GM21390 (cell line): Measurements from ENCODE around the gene ENOX1.
A peak's percentile ranks its signal among the peaks of the same experiment; 100 is the strongest.
"Not testable (repeated sequence)": the region's sequence is repeated elsewhere in the genome, so short reads cannot be mapped to it uniquely, and the experiment has no call there.

Experiments used
- ATAC-seq: cut with Tn5 transposase; IDR thresholded peaks from one replicate; pipeline ENCODE4 v1.9.1; 2021; ENCODE audit not compliant: unreplicated experiment

The ENOX1 gene

DNA sequence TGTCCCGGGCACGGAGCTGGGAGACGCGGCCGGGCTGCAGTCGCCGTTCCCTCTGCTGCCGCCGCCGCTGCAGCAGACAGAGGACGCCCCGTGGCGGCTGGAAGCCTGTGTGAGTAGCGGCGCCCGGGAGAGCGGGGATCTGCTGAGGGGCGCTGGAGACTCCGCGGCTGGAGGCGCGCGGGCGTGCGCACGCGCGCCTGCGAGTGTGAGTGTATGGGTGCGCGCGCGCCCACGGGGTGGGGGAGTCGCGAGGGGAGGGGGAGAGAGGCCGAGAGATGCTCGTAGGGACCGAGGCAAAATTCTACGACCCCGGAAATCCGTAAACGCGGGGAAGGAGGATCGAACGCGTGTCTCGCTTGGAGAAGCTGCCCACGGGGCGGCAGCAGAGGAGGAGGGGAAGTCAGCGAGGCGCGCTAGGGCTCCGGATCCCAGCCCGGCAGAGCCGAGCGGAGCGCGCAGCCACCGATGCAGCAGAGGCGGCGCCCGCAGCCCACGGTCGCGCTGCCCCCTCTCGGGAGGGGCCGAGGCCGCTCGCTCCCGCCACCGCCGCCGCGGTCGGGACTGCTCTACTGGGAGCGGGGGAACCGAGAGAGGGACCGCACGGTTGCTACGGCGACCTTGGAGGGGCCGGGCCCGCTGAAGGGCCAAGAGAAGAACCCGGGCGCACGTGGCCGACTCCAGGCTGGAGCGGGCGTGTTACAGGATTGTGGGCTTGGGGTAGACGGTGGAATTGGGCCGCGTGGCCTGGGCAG, at the start of gene ENOX1:
Gene ENOX1 (minus strand): TSS at position 207 of the 752 bp plus-strand sequence.
- peak; percentile 54 for ATAC-seq

GRCh38 chr13:43835701-43836100, 48.9 kb upstream of the ENOX1 start:
- ATAC-seq, result no peak

- ATAC-seq, result no peak
These were observed 44.3 kb upstream of the ENOX1 start for GRCh38 chr13:43831088-43831487.

DNA sequence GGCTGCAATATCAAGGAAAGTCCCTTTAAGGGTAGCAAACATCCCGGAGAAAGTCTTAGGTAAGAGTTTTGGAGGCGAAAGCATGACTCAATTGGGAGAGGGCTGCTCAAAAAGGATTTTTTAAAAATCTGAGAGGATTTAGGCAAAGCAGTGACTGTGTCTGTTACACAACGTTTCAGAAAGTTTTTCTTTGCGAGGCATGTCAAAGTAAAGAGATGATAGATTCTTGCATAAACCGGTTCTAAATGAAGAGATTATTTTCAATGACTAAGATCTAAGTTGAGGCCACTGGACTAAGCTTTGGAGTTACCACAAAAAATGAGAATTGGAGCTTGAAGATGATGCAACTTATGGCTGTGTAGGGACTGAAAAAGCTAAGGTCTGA, 43.7 kb upstream of the ENOX1 start:
- ATAC-seq, result no peak

DNA sequence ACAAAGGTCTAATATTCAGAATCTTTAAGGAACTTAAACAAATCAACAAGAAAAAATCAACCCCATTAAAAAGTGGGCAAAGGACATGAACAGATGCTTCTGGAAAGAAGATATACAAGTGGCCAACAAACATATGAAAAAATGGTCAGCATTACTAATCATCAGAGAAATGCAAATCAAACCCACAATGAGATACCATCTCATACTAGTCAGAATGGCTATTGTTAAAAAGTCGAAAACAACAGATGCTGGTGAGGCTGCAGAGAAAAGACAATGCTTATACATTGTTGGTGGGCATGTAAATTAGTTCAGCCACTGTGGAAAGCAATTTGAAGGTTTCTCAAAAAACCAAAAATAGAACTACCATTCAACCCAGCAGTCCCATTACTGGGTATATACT, 37.9 kb upstream of the ENOX1 start:
- not testable (repeated sequence) for ATAC-seq

DNA sequence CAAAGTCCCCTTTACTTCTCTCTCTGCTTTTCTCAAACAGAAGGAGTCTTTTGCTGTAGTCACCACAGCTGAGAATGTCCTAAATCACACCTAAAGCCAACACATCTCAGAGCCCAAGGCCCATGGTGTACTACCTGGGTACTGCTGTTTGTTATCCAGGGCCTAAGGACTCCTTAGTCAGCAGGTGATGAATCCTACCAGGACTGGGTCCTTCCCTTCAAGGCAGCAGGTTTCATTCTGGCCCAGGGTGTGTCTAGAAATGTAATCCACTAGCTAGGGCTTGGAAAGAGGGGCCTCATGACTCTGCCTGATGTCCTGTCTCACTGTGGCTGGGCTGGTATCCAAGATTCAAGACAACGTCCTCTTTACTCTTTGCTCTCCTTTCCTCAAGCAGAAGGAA, 36.2 kb upstream of the ENOX1 start:
- ATAC-seq, result no peak

DNA sequence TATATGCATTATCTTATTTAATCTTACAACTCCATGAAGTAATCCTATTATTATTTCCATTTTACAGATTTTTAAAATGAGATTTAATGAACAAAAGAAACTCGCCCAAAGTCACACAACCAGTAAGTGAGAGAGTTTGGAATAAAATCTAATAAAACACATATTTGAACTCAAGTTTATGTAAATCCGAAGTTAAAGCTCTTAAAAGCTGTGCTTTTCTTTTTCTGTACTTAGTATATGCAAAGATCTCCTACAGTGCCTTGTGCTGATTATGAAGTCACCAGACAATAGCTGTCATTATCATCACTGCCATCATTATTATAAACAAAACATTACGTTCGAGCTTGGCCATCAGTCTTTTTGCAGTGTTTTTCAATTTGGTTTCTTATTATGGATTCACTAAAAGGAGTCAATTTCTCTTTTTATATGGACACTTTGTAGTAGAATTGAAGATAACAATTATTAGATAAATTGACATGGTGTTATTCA, 29.7 kb upstream of the ENOX1 start:
- ATAC-seq, result no peak

DNA sequence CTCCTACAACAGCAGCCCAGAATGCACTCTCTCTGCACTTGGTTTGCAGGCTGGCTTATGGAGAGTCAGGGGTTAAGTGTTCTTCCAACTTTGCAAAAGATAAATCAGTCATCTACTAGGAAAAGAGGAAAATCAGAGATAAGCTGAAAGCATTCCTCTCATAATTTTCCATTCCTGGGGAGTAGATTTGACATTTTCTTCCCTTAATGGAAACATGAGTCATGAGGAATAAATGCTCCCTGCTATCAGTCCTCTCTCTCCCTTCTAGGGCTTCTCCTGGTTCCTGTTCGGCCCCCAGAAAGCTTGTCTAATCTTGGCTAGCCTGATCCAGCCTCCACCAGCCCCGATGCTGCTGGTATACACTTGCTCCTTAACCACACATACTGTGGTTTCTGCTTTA, 28.4 kb upstream of the ENOX1 start:
- ATAC-seq, result no peak

DNA sequence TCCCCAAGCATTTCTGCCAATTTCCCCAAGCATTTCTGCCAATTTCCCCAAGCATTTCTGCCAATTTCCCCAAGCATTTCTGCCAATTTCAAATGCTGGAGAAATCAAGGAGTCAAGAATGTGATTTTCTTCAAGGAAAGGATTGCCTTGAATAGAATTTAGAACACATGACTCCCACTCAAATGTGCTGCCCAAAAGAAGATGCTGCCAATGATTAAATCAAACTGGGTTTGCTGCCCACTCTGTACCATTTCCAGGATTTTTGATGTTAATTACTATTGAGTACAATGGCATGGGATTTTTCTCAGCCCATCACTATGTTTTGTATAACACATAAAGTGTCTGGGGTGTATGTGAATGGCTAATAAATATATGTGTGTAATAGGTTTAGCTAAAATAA, 21.9 kb upstream of the ENOX1 start:
- no peak for ATAC-seq

DNA sequence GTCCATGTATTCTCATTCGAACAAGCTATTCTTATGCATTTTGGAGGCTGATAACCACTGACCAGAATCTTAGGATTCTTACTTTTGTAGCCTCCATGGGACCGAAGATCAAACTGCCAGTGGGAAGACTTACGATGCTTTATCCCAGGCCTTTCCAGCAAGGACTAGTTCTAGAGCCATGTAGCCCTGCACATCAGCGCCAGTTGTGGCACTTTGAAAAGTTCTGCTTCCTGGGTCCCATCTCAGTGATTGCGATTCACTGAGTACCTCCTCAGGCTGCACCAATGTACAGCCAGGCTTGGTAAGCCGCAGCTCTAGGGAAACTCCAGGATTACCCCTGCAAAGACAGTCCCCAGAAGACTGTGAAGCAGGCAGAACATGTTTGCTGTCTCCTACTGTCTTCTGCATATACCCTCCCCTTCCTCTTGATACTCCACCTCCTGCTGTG, 18.9 kb upstream of the ENOX1 start:
- ATAC-seq, result no peak

GRCh38 chr13:43805071-43805468, 18.3 kb upstream of the ENOX1 start:
- ATAC-seq, result no peak

- no peak for ATAC-seq
These were observed 17.8 kb upstream of the ENOX1 start for GRCh38 chr13:43804461-43805070.

DNA sequence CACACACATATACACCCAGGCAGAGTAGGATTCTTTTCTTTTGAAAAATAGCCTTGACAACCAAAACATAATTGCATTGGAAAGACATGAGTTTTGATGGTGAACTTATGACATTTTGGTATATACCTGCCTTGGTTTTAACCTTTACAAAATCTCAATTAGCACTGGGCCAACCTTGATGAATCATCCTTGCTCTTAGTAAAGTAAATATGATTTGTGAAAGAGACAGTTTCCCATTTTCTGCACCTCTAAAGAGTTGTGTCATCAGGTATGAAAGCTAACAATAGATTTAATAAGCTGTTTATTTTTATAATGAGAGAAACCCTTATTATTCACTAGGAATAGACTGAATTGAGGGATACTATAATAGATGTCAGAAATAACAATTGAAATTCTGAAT, 15.7 kb upstream of the ENOX1 start:
- no peak for ATAC-seq

GRCh38 chr13:43800828-43801227, 14.1 kb upstream of the ENOX1 start:
- no peak for ATAC-seq

- ATAC-seq, result no peak
These were observed 12.4 kb upstream of the ENOX1 start for GRCh38 chr13:43799191-43799590.

DNA sequence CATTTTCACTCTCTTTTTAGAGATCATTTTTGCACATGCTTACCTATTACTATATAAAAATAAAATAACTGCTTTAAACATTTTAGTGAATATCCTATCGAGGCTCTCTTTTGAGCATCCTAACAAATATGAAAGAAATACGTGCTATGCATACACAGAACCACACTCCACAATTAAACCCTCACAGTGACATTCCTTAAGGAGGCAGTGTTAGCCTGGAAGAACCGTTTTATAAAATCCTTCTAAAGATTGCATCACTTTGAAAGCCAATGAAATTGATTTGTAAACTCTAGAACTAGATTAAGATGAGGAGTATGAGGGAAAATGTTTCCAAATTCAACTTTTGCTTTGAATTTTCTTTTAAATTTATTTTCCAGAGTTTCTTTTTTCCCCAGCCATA, 11.1 kb upstream of the ENOX1 start:
- ATAC-seq, result no peak

GRCh38 chr13:43797159-43797558, 10.4 kb upstream of the ENOX1 start:
- no peak for ATAC-seq

DNA sequence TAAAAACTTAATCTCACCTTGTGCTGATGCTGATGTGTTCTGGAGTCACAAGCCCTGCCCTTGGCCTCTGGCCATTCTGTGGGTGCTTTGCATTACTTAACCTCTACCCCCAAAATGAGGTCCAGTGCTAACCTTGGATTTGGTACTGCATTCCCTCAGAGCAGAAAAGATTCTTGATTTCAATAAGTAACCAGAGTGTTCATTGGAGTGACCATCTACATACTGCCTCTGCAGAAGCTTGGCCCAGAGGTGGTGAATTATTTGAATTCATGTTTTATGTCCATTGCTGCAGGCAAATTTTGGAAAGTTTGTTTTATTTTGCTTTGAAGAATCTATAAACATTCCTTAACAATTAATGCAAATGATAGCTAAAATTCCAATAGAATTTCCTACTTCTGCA, 7.6 kb upstream of the ENOX1 start:
- ATAC-seq, result no peak

- no peak for ATAC-seq
These were observed 5.5 kb upstream of the ENOX1 start for GRCh38 chr13:43792076-43792881.

DNA sequence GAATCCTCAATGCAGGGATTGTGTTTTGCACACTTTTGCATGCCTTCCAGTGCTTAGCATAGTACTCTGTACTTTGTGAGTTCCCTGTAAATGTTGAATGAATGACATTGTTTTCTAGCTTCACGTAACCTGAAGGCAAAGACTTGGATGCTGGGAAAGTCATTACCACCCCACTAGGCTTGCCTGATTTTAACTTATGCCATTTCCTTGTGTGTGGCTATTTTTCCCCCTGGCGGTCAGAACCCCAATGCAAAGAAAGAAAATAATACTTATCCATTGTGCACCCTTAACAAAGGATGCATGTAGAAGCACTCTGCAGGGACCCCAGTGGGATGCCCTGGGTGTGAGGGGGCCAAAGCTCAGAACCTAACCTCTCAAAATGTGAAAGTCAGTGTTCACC, 1.2 kb upstream of the ENOX1 start:
- ATAC-seq, result no peak

DNA sequence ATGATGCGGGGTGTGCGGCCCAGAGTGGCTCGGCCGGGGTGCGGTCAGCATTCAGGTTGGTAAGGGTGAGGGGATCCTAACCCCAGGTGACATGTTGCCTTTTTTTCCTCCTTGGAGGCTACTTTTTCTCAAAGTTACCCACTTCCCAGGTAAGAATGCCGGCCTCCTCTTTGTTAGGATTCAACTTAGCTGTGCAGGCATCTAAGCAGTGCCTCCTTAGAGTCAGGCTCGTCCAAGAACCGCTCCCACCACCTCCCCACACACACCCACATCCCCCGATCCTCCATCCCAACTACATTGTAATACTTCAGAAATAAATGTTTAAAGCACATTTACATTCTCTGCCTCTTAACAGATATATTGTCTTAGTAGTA, 733 bp upstream of the ENOX1 start:
- no peak for ATAC-seq

DNA sequence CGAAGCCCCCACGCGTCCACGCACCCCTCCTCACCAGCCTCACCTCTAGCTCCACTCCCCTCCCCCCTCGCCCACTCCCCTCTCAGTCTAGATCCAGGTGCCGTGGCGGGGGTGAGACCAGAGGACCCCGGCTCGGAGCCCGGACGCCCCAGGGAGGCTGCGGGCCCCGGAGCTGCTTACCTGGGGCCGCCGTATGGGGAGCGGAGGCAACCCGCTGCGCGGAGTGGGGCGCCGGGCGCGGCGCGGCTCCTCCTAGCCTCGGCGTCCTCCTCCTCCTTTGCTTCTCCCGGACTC, 353 bp downstream of the ENOX1 start:
- ATAC-seq, result peak; percentile 24
